Astrocyte of the cerebellum (primary cell): ENCODE measurements around the gene SUFU.

Experiments
- DNase-seq: peaks from one replicate; pipeline ENCODE4 v3.0.0-alpha.2; 2011; ENCODE audit warnings: low read depth
- H3K4me3 ChIP-seq: 2 replicates; pipeline ENCODE4 v1.5.1; 2011; ENCODE audit warnings: mild to moderate bottlenecking, low read depth, low read length, moderate library complexity
- CTCF ChIP-seq: IDR thresholded peaks from 2 replicates; pipeline ENCODE4 v1.5.1; 2012; ENCODE audit warnings: low read length, low read depth, moderate library complexity, mild to moderate bottlenecking; ENCODE audit errors: missing control alignments
- in situ Hi-C: cut with HindIII; loops from 2 replicates; pipeline ENCODE4 v1.10.0; 2017; ENCODE audit warnings: low sequenced_read_pairs

SUFU gene

DNA sequence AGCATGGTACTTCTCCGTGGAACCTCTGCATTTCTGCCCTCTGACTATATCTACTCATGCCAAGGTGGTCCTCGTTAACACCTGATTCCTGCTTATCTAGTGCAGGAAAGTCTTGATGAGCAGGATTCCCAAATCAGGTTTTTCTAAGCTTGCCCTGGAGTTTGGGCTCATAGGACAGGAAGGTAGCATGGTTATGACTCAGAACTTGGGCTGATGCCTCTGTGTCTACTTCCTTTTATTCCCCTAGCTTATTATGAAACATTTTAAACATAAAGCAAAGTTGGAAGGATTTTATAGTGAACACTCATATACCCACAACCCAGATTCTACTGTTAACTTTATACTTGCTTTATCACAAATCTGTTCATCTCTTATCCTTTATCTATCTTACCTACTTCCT lies 5.6 kb downstream of the SUFU start:
- in situ Hi-C loops, result loop anchor here (10.0 kb wide), 2 partner anchors 85 to 285 kb away; partner anchors contain the start of gene ELOVL3
- DNase-seq, result no peak
- TF ChIP-seq CTCF, result no peak
- H3K4me3 ChIP-seq, result no peak overlapping the region

- no peak for TF ChIP-seq CTCF
- DNase-seq, result no peak
- in situ Hi-C loops, result no loop called here
- no peak overlapping the region for H3K4me3 ChIP-seq
These were observed 8.0 kb downstream of the SUFU start for GRCh38 chr10:102511583-102512274.

DNA sequence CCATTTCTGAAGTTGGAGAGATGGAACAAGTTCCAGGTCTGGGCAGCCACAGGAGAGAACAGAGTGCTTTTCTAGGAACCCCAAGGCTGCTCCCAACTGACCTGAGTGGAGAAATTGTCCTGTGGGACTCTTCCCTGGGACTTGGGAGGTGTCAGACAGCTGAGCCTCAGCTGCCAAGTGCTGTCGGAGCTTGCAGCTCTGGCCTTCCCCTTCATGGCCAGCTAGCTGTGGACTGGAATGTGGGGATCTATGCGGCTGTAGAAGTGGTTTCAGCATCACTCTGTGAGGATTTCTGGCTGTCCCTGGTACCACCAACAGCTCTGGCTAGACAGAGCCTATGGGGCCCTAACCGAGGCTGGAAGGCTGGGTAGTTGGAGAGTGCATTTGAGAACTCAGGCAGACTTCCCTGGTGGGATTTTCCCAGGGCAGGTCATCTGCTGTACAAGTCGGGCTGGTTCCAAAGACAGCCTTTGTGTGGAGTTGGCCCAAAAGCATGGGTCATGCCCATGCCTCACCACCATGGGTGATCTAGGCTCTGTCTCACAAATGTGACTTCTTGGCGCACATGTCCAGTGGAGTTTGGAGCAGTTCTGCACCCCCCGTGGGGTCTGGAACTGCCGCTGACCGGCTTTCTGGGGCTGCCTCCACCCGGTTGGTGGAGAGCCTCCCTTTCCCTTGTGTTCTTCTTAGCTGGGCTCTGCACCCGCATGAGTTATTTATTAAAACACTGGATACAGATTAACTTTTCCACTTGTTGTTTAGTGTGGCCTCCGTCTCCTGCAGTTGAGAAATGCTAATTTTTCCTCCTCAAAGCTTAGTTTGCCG lies 10.9 kb downstream of the SUFU start:
- in situ Hi-C loops, result no loop called here
- no peak for DNase-seq
- TF ChIP-seq CTCF, result no peak
- no peak overlapping the region for H3K4me3 ChIP-seq

DNA sequence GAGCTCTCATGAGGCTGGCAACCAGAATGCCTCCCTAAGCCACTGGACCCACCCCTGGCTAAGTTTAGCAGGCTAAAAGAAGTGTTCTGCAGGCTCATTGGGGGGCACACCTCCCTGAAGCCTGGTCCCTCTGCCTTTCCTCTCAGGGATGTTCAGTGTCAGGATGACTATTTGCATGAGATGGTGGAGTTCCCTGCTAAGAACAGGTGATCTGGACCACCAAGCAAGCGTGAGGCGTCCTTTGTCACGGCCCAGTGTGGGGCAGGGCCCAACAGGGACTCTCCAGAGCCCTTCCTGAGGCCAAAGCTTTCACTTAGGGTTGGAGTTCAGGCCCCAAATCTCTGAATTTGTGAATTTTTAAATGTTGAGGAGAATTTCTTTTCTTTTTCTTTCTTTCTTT lies 12.0 kb downstream of the SUFU start:
- no peak for DNase-seq
- no peak for TF ChIP-seq CTCF
- no peak overlapping the region for H3K4me3 ChIP-seq
- in situ Hi-C loops, result no loop called here

DNA sequence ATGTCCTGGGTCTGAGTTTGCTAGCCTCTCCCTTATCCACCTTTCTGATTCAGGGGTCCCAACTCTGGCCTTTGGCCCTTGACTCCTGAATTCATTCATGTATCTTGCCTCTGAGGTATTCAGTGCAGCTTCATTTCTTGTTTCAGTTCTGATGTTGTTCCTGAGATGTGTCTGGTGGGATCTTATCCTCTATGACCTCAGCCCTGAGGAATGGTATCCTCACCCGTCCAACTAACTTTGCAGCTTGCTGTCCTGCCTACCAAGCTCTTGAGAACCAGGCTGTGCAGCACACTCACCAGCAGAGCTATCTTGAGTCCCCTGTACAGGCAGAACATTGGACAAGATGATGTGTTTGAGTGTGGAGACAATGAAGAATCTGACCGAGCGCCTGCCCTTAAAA lies 13.8 kb downstream of the SUFU start:
- in situ Hi-C loops, result no loop called here
- H3K4me3 ChIP-seq, result no peak overlapping the region
- no peak for TF ChIP-seq CTCF
- DNase-seq, result no peak

DNA sequence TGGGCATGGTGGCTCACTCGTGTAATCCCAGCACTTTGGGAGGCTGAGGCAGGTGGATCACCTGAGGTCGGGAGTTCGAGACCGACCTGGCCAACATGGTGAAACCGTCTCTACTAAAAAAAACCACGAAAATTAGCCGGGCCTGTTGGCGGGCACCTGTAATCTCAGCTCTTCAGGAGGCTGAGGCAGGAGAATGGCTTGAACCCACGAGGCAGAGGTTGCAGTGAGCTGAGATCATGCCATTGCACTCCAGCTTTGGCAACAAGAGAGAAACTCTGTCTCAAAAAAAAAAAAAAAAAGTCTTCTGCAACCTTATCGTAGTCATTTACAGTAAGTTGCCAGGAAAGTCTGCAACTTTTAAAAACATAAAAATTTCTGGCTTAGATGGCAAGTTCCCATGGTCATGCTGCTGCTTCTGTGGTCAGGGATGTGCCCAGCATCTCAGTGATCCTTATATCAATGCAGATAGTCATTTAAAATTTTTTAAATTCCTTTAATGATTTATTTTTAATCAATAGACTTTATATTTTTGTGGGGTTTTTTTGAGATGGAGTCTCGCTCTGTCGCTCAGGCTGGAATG lies 15.6 kb downstream of the SUFU start:
- DNase-seq, result no peak
- in situ Hi-C loops, result no loop called here
- H3K4me3 ChIP-seq, result no peak overlapping the region
- no peak for TF ChIP-seq CTCF
